Endothelial cell of umbilical vein (primary cell): ENCODE data around the gene MYO1H. TPM values are rescaled to one million over a fixed set of nuclear protein-coding genes. Genes with fewer than 3 reads are reported as not detected.

Experiments
- BruUV-seq: library from RNA; stranded (reverse); fragments of 400-500 nt; replicated peaks from 2 replicates; lab custom pipeline; 2021; lab: Mats Ljungman, UMichigan
- CTCF ChIA-PET: fragments of 300-600, 350-600 bp; sonication (Branson Sonifier 250); formaldehyde crosslinking; loops from one replicate; lab custom pipeline; 2021; ENCODE audit warnings: antibody characterized with exemption, inconsistent platforms; lab: Charles Lee
- POLR2A ChIA-PET: fragments of 300-600, 350-600 bp; sonication (Branson Sonifier 250); formaldehyde crosslinking; loops from one replicate; lab custom pipeline; 2021; ENCODE audit warnings: antibody characterized with exemption, inconsistent platforms; lab: Charles Lee
- DNase-seq: peaks from one replicate; pipeline ENCODE4 v3.0.0-alpha.2; 2011; ENCODE audit warnings: low read depth, low spot score
- FAIRE-seq: peaks from 2 replicates; lab custom pipeline; 2011; peaks lifted over from hg19 to GRCh38; lab: Jason Lieb, UNC
- H2AFZ ChIP-seq: 2 replicates; pipeline ENCODE4 v1.6.0; 2012; ENCODE audit warnings: low read depth, low read length, control low read depth, inconsistent platforms
- H3K27ac ChIP-seq: 2 replicates; pipeline ENCODE4 v1.5.1; 2011; ENCODE audit warnings: low read depth, mild to moderate bottlenecking, control low read depth, low read length, moderate library complexity; ENCODE audit not compliant: insufficient read depth
- H3K27me3 ChIP-seq, 2 experiments: 2 replicates each; pipeline versions ENCODE4 v1.6.0 to v1.6.1; 2011; ENCODE audit warnings: low read length in 2 of 2, mixed read lengths in 1 of 2; ENCODE audit not compliant: control insufficient read depth in 2 of 2, insufficient read depth in 2 of 2
- H3K36me3 ChIP-seq, 2 experiments: 2 replicates in 1 of 2; 3 replicates in 1 of 2; pipeline ENCODE4 v1.5.1; 2011; ENCODE audit warnings: low read length in 2 of 2, mild to moderate bottlenecking in 1 of 2, moderate library complexity in 1 of 2; ENCODE audit not compliant: control insufficient read depth in 2 of 2, insufficient read depth in 2 of 2; ENCODE audit errors: extremely low read depth in 1 of 2
- H3K4me1 ChIP-seq: 3 replicates; pipeline ENCODE4 v1.5.1; 2011; ENCODE audit warnings: mild to moderate bottlenecking, low read length; ENCODE audit not compliant: control insufficient read depth, insufficient read depth; ENCODE audit errors: extremely low read depth
- H3K4me2 ChIP-seq: 2 replicates; pipeline ENCODE4 v1.6.1; 2011; ENCODE audit warnings: low read length, control low read depth, mixed read lengths; ENCODE audit not compliant: insufficient read depth
- H3K4me3 ChIP-seq, 3 experiments: fragments of 200-600 bp in 1 of 3; sonication (generic), shearing (Covaris generic) in 1 of 3; replicated peaks in 1 of 3; 2 replicates each; pipeline ENCODE4 v1.5.1; 2011 to 2016; ENCODE audit warnings: control low read depth in 3 of 3, low read length in 3 of 3, mild to moderate bottlenecking in 2 of 3, inconsistent platforms in 1 of 3, low read depth in 1 of 3, moderate library complexity in 1 of 3; ENCODE audit not compliant: insufficient read depth in 1 of 3
- H3K79me2 ChIP-seq: 2 replicates; pipeline ENCODE4 v1.6.0; 2012; ENCODE audit warnings: low read length, inconsistent platforms; ENCODE audit not compliant: control insufficient read depth, insufficient read depth
- H3K9ac ChIP-seq: replicated peaks from 2 replicates; pipeline ENCODE3; 2011; ENCODE audit warnings: low read length, control low read depth; ENCODE audit not compliant: insufficient read depth; ENCODE audit errors: extremely low read depth
- H3K9me1 ChIP-seq: replicated peaks from 3 replicates; pipeline ENCODE4 v1.6.0; 2011; ENCODE audit warnings: mild to moderate bottlenecking, low read length; ENCODE audit not compliant: control insufficient read depth, insufficient read depth; ENCODE audit errors: extremely low read depth
- H3K9me3 ChIP-seq: replicated peaks from 2 replicates; pipeline ENCODE4 v1.5.1; 2012; ENCODE audit warnings: low read length, inconsistent platforms; ENCODE audit not compliant: control insufficient read depth, insufficient read depth
- H4K20me1 ChIP-seq: replicated peaks from 2 replicates; pipeline ENCODE3; 2011; ENCODE audit warnings: mild to moderate bottlenecking, low read length; ENCODE audit not compliant: control insufficient read depth, insufficient read depth; ENCODE audit errors: extremely low read depth
- EZH2 ChIP-seq: IDR thresholded peaks from 2 replicates; pipeline ENCODE4 v1.6.1; 2012; ENCODE audit warnings: borderline replicate concordance, low read depth, mild to moderate bottlenecking, moderate library complexity, low read length, inconsistent platforms; ENCODE audit not compliant: severe bottlenecking
- FOS ChIP-seq: IDR thresholded peaks from 2 replicates; pipeline ENCODE4 v1.6.1; 2011; ENCODE audit warnings: mild to moderate bottlenecking, low read length, moderate library complexity, borderline replicate concordance; ENCODE audit not compliant: insufficient read depth
- GATA2 ChIP-seq: IDR thresholded peaks from 2 replicates; pipeline ENCODE4 v1.7.0; 2011; ENCODE audit warnings: low read depth, mild to moderate bottlenecking, moderate library complexity, mixed read lengths, low read length; ENCODE audit not compliant: insufficient read length, insufficient read depth
- JUN ChIP-seq: IDR thresholded peaks from 2 replicates; pipeline ENCODE4 v1.6.1; 2011; ENCODE audit warnings: borderline replicate concordance, low read depth; ENCODE audit not compliant: insufficient read length, insufficient read depth
- MYC ChIP-seq: IDR thresholded peaks from one replicate; pipeline ENCODE4 v1.6.1; 2011; ENCODE audit warnings: mild to moderate bottlenecking, low read depth, low read length
- POLR2A ChIP-seq: IDR thresholded peaks from 2 replicates; pipeline ENCODE4 v1.6.1; 2012; ENCODE audit warnings: low read depth, mild to moderate bottlenecking, control low read depth, low read length
- POLR2AphosphoS5 ChIP-seq: IDR thresholded peaks from 2 replicates; pipeline ENCODE4 v1.6.1; 2012; ENCODE audit warnings: low read depth, mild to moderate bottlenecking, control low read depth, low read length, moderate library complexity; ENCODE audit not compliant: insufficient read depth
- dilution Hi-C: fragments of 300-500 bp; cut with MboI; formaldehyde crosslinking; loops from one replicate; pipeline ENCODE4 v1.15.0; 2019; ENCODE audit warnings: low sequenced_read_pairs; ENCODE audit not compliant: extremely low pct_ligation_motif_present
- intact Hi-C: fragments of 100-400 bp; cut with micrococcal nuclease; formaldehyde crosslinking; loops from one replicate; pipeline ENCODE4 v1.10.0; 2022
- polyA plus RNA-seq, 4 experiments: library from polyadenylated mRNA; depleted of rRNA in 3 of 4; stranded (reverse) in 3 of 4; unstranded in 1 of 4; fragments of >200 nt; gene quantifications; 2 replicates each; pipeline versions ENCODE4 v1.2.1 to v1.2.3, GENCODE V29; 2011 to 2012; ENCODE audit warnings: missing spikeins in 1 of 4
- total RNA-seq: library from RNA; stranded (reverse); gene quantifications from 2 replicates; pipeline ENCODE4 v1.2.3, GENCODE V29; 2021
- TF ChIP-seq, protein P1 (sequence below), 2 donors: IDR thresholded peaks; 1 replicate in 1 of 2; 2 replicates in 1 of 2; pipeline ENCODE4 v1.5.1; 2011; ENCODE audit warnings: low read length in 2 of 2, mild to moderate bottlenecking in 2 of 2, moderate library complexity in 2 of 2, control low read depth in 1 of 2, inconsistent platforms in 1 of 2, low read depth in 1 of 2; ENCODE audit not compliant: insufficient read depth in 1 of 2; ENCODE audit errors: extremely low read depth in 1 of 2
- TF ChIP-seq, protein P2 (sequence below): IDR thresholded peaks from 2 replicates; pipeline ENCODE4 v1.6.1; 2011; ENCODE audit not compliant: insufficient read depth, insufficient read length

Gene MYO1H
- total and polyA plus RNA-seq, 2 donors (not counting 3 experiments of a cell fraction or from before 2014, with no cell fraction given): not detected

- H3K9me3 ChIP-seq: no peaks in the 10 kb centered on the region
- CTCF ChIA-PET: interaction anchor here (1.2 to 6.4 kb wide), 4 partner anchors 49 to 54 kb away, joined by 5 to 58 read pairs (median 7); no protein-coding TSS in a partner anchor
- H3K27me3 ChIP-seq: no peaks in the 10 kb centered on the region
- H3K4me3 ChIP-seq: no peak overlapping the region
- no peaks in the 10 kb centered on the region for H3K9me1 ChIP-seq
- dilution Hi-C loops: no loop called here
- peaks cover 8 to 18% of the 10 kb centered on the region in 2 experiments for H3K36me3 ChIP-seq
- H3K9ac ChIP-seq: no peak overlapping the region
- H2AFZ ChIP-seq: no peak overlapping the region
- H3K4me2 ChIP-seq: no peak overlapping the region
- POLR2A ChIA-PET: no interaction called here
- H4K20me1 ChIP-seq: no peaks in the 10 kb centered on the region
- BruUV-seq: no TSS peak
- TF ChIP-seq MYC: no peak
- H3K27ac ChIP-seq: no peak overlapping the region
- H3K79me2 ChIP-seq: peaks cover 21% of the 10 kb centered on the region
- intact Hi-C loops: no loop called here
- no peak for DNase-seq
- no peak for FAIRE-seq
- H3K4me1 ChIP-seq: peaks cover 9% of the 10 kb centered on the region
Observed at GRCh38 chr12:109481863-109482262, 134.2 kb downstream of the MYO1H start.

GRCh38 chr12:109482491-109482890 is 134.8 kb downstream of the MYO1H start:
- TF ChIP-seq, protein P1, sequence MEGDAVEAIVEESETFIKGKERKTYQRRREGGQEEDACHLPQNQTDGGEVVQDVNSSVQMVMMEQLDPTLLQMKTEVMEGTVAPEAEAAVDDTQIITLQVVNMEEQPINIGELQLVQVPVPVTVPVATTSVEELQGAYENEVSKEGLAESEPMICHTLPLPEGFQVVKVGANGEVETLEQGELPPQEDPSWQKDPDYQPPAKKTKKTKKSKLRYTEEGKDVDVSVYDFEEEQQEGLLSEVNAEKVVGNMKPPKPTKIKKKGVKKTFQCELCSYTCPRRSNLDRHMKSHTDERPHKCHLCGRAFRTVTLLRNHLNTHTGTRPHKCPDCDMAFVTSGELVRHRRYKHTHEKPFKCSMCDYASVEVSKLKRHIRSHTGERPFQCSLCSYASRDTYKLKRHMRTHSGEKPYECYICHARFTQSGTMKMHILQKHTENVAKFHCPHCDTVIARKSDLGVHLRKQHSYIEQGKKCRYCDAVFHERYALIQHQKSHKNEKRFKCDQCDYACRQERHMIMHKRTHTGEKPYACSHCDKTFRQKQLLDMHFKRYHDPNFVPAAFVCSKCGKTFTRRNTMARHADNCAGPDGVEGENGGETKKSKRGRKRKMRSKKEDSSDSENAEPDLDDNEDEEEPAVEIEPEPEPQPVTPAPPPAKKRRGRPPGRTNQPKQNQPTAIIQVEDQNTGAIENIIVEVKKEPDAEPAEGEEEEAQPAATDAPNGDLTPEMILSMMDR (IDR thresholded peaks at IDR 0.05; ENCODE audit: extremely low read depth in 1 of 2, insufficient read depth in 1 of 2, low read depth in 1 of 2, low read length in 2 of 2): no peak
- no peak for TF ChIP-seq POLR2A
- no peak for TF ChIP-seq POLR2AphosphoS5
- TF ChIP-seq GATA2: no peak
- TF ChIP-seq, protein P2, sequence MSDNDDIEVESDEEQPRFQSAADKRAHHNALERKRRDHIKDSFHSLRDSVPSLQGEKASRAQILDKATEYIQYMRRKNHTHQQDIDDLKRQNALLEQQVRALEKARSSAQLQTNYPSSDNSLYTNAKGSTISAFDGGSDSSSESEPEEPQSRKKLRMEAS: no peak
- no peak for TF ChIP-seq FOS
- no peak for TF ChIP-seq JUN
- no peak for TF ChIP-seq MYC
- TF ChIP-seq EZH2: no peak
- Histone ChIP-seq H3K4me3 (no peak overlapping the region), H3K79me2 (peaks cover 18% of the 10 kb centered on the region), H3K27me3 (no peaks in the 10 kb centered on the region), H3K4me1 (peaks cover 9% of the 10 kb centered on the region), H3K9me3 (no peaks in the 10 kb centered on the region), H2AFZ (no peak overlapping the region), H3K4me2 (no peak overlapping the region), H3K9ac (no peak overlapping the region), H3K9me1 (no peaks in the 10 kb centered on the region), H3K27ac (no peak overlapping the region), H4K20me1 (no peaks in the 10 kb centered on the region), H3K36me3 (peaks cover 8 to 23% of the 10 kb centered on the region in 2 experiments)
- FAIRE-seq (no peak), DNase-seq (no peak)
- intact Hi-C loops (no loop called here), dilution Hi-C loops (no loop called here)
- ChIA-PET CTCF (interaction anchor here (1.2 to 1.8 kb wide), 3 partner anchors 49 to 54 kb away, joined by 3 to 6 read pairs (median 5); no protein-coding TSS in a partner anchor), POLR2A (no interaction called here)
- no TSS peak for BruUV-seq
